OCI-LY7 (cell line): Measurements from ENCODE around the gene EXOG. TPM values are rescaled to one million over a fixed set of nuclear protein-coding genes. Genes with fewer than 3 reads are reported as not detected.

Experiments used
- BruUV-seq: library from RNA; stranded (reverse); fragments of 400-500 nt; replicated peaks from 2 replicates; lab custom pipeline; 2021; lab: Mats Ljungman, UMichigan
- CTCF ChIA-PET: fragments of 300-600 bp; sonication (Branson Sonifier 250); formaldehyde crosslinking; loops from one replicate; lab custom pipeline; 2022; ENCODE audit warnings: antibody characterized with exemption; ENCODE audit not compliant: unreplicated experiment; lab: Charles Lee
- POLR2A ChIA-PET: fragments of 300-600 bp; sonication (Branson Sonifier 250); formaldehyde crosslinking; loops from one replicate; lab custom pipeline; 2022; ENCODE audit warnings: antibody characterized with exemption; lab: Charles Lee
- DNase-seq: peaks from one replicate; pipeline ENCODE4 v3.0.0-alpha.2; 2015; ENCODE audit warnings: low spot score
- H2AFZ ChIP-seq: fragments of 200-600 bp; sonication (generic), shearing (Covaris generic); 2 replicates; pipeline ENCODE4 v1.6.1; 2014; ENCODE audit warnings: mild to moderate bottlenecking, antibody characterized with exemption, low read length, moderate library complexity
- H3K27ac ChIP-seq: fragments of 200-600 bp; sonication (generic); 2 replicates; pipeline ENCODE4 v1.5.1; 2014; ENCODE audit warnings: mixed run types, low read depth, mild to moderate bottlenecking, moderate library complexity, low read length, inconsistent platforms; ENCODE audit not compliant: poor library complexity, severe bottlenecking
- H3K36me3 ChIP-seq: fragments of 200-600 bp; sonication (generic); 2 replicates; pipeline ENCODE4 v1.6.1; 2014; ENCODE audit warnings: mild to moderate bottlenecking, antibody characterized with exemption, low read length, moderate library complexity, mixed read lengths; ENCODE audit not compliant: insufficient read depth
- H3K4me1 ChIP-seq: fragments of 200-600 bp; sonication (generic); 2 replicates; pipeline ENCODE4 v1.5.1; 2014; ENCODE audit warnings: mild to moderate bottlenecking, low read length; ENCODE audit not compliant: insufficient read depth, poor library complexity, severe bottlenecking
- H3K4me2 ChIP-seq: fragments of 200-600 bp; sonication (generic); 2 replicates; pipeline ENCODE4 v1.6.1; 2014; ENCODE audit warnings: mild to moderate bottlenecking, low read length
- H3K4me3 ChIP-seq: fragments of 200-600 bp; sonication (generic); 2 replicates; pipeline ENCODE4 v1.5.1; 2014; ENCODE audit warnings: mild to moderate bottlenecking, low read depth, low read length; ENCODE audit not compliant: poor library complexity, severe bottlenecking
- H3K79me2 ChIP-seq: fragments of 200-600 bp; sonication (generic); 2 replicates; pipeline ENCODE4 v1.6.1; 2016; ENCODE audit warnings: low read depth, mild to moderate bottlenecking, low read length, moderate library complexity, mixed read lengths; ENCODE audit not compliant: insufficient read depth
- H3K9me2 ChIP-seq: fragments of 200-600 bp; sonication (generic); 2 replicates; pipeline ENCODE4 v1.6.1; 2016; ENCODE audit warnings: mild to moderate bottlenecking, low read length, mixed read lengths; ENCODE audit not compliant: insufficient read depth
- H3K9me3 ChIP-seq: fragments of 200-600 bp; sonication (generic); 2 replicates; pipeline ENCODE4 v1.6.1; 2014; ENCODE audit warnings: mild to moderate bottlenecking, mixed run types, low read length, mixed read lengths
- H4K20me1 ChIP-seq: fragments of 200-600 bp; sonication (generic); 2 replicates; pipeline ENCODE4 v1.6.1; 2014; ENCODE audit warnings: mild to moderate bottlenecking, antibody characterized with exemption, low read length, moderate library complexity, mixed read lengths; ENCODE audit not compliant: insufficient read depth
- EZH2phosphoT487 ChIP-seq: fragments of 200-600 bp; sonication (generic); IDR thresholded peaks from 2 replicates; pipeline ENCODE4 v1.6.1; 2018; ENCODE audit warnings: low read depth, borderline replicate concordance, mild to moderate bottlenecking, mixed run types, antibody characterized with exemption, low read length, moderate library complexity, mixed read lengths
- intact Hi-C: fragments of 100-400 bp; cut with micrococcal nuclease; formaldehyde crosslinking; loops from one replicate; pipeline ENCODE4 v1.10.0; 2022; ENCODE audit not compliant: unreplicated experiment
- total RNA-seq, 2 experiments: library from RNA; depleted of rRNA in 1 of 2; stranded (reverse); fragments of >200 nt in 1 of 2; shearing (Covaris generic) in 1 of 2; gene quantifications; 2 replicates each; pipeline ENCODE4 v1.2.3, GENCODE V29; 2014 to 2022
- TF ChIP-seq, protein P1 (sequence below): fragments of 200-600 bp; sonication (generic); conservative IDR thresholded peaks from 2 replicates; pipeline ENCODE4 v1.5.1; 2014; ENCODE audit warnings: mild to moderate bottlenecking, antibody characterized with exemption, low read length, moderate library complexity, mixed read lengths

EXOG gene
- total RNA-seq, 2 experiments from 2014 or later = 30.7 to 41.2 TPM

DNA sequence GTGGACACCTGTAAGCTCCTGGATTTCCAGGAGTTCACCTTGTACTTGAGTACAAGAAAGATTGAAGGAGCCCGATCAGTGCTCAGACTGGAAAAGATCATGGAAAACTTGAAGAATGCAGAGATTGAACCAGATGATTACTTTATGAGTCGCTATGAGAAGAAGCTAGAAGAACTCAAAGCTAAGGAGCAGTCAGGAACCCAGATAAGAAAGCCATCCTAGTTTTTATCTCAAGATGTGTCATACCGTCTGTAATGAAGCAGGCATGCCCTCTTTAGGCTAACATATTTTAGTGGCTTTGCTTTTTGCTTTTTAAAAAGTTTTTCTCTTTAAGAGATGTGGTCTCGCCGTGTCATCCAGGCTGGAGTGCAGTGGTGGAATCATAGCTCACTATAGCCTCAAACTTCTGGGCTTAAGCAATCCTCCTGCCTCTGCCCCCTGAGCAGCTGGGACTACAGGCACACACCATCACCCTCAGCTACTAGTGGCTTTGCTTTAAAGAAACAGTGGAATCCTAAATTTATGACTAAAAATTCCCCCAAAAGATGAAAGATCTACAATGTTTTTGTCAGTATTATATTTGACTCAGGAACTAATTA lies 28.1 kb downstream of the EXOG start:
- POLR2A ChIA-PET = interaction anchor here (2.1 kb wide), 1 partner anchor 14 kb away, joined by 5 read pairs; no protein-coding TSS in a partner anchor
- H3K4me2 ChIP-seq = no peak overlapping the region
- H4K20me1 ChIP-seq = no peaks in the 10 kb centered on the region
- H3K79me2 ChIP-seq = no peaks in the 10 kb centered on the region
- DNase-seq = no peak
- TSS peak; percentile 54 for BruUV-seq
- no peaks in the 10 kb centered on the region for H3K9me2 ChIP-seq
- H3K27ac ChIP-seq = no peak overlapping the region
- H3K4me3 ChIP-seq = no peak overlapping the region
- TF ChIP-seq EZH2phosphoT487 = no peak
- TF ChIP-seq, protein P1, sequence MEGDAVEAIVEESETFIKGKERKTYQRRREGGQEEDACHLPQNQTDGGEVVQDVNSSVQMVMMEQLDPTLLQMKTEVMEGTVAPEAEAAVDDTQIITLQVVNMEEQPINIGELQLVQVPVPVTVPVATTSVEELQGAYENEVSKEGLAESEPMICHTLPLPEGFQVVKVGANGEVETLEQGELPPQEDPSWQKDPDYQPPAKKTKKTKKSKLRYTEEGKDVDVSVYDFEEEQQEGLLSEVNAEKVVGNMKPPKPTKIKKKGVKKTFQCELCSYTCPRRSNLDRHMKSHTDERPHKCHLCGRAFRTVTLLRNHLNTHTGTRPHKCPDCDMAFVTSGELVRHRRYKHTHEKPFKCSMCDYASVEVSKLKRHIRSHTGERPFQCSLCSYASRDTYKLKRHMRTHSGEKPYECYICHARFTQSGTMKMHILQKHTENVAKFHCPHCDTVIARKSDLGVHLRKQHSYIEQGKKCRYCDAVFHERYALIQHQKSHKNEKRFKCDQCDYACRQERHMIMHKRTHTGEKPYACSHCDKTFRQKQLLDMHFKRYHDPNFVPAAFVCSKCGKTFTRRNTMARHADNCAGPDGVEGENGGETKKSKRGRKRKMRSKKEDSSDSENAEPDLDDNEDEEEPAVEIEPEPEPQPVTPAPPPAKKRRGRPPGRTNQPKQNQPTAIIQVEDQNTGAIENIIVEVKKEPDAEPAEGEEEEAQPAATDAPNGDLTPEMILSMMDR = no peak
- no peaks in the 10 kb centered on the region for H3K4me1 ChIP-seq
- peaks cover 68% of the 10 kb centered on the region for H3K36me3 ChIP-seq
- CTCF ChIA-PET = interaction anchor here (0.6 kb wide), 1 partner anchor 44 kb away, joined by 3 read pairs; no protein-coding TSS in a partner anchor
- intact Hi-C loops = loop anchor here (5.0 kb wide), 1 partner anchor 473 kb away; no protein-coding TSS in a partner anchor
- H3K9me3 ChIP-seq = no peaks in the 10 kb centered on the region
- H2AFZ ChIP-seq = no peak overlapping the region

DNA sequence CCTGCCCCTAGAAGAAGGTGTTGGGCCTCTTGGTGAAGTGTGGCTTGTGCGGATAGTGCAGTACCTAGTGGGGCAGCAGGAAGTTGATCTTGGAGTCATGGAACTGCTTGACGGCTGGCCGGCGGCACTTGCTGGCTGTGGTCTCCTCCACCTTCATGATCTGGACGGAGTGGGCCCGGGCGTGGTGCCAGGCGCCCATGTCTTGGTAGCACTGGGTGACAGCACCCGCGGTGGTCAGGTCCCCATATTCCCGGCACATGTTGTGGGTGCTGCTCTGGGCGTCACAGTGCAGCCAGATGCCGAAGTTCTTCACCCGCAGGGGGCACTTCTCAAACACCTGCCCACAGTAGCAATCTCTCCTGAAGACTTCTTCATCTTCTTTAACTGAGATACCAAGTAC lies 30.7 kb downstream of the EXOG start:
- Histone ChIP-seq H3K4me1 (no peaks in the 10 kb centered on the region), H4K20me1 (no peaks in the 10 kb centered on the region), H3K9me2 (no peaks in the 10 kb centered on the region), H3K79me2 (no peaks in the 10 kb centered on the region), H3K36me3 (peaks cover 54% of the 10 kb centered on the region), H3K27ac (no peak overlapping the region), H3K9me3 (no peaks in the 10 kb centered on the region), H3K4me3 (no peak overlapping the region), H2AFZ (no peak overlapping the region), H3K4me2 (no peak overlapping the region)
- POLR2A ChIA-PET = interaction anchor here (0.7 kb wide), 1 partner anchor 682 kb away, joined by 5 read pairs; no protein-coding TSS in a partner anchor
- no peak for DNase-seq
- BruUV-seq = no TSS peak
- TF ChIP-seq EZH2phosphoT487 = no peak
- TF ChIP-seq, protein P1 = no peak
- intact Hi-C loops = no loop called here
- CTCF ChIA-PET = no interaction called here

DNA sequence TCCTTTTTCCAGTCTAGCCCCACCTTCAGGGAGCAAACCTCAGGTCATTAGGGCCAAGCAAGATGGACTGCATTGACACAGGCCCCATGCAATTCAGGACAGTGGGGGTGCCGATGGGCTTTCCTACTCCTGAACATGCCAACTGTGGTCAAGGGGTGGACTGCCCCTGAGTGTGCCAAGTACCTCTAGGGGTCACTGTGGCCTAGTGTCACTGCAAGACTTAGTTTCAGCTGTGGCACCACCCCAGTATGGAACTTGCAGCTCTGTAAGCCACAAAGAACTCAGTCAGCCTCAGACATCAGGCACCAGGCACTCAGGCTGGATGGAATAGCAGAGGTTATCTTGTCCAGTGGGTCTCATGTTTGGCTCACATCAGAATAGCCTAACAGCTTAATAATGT lies 32.3 kb downstream of the EXOG start:
- Histone ChIP-seq H2AFZ (no peak overlapping the region), H3K27ac (no peak overlapping the region), H3K4me1 (no peaks in the 10 kb centered on the region), H4K20me1 (no peaks in the 10 kb centered on the region), H3K9me2 (no peaks in the 10 kb centered on the region), H3K9me3 (no peaks in the 10 kb centered on the region), H3K4me3 (no peak overlapping the region), H3K36me3 (peaks cover 42% of the 10 kb centered on the region), H3K79me2 (no peaks in the 10 kb centered on the region), H3K4me2 (no peak overlapping the region)
- TF ChIP-seq EZH2phosphoT487 = no peak
- TF ChIP-seq, protein P1 = peak; percentile 38
- BruUV-seq = no TSS peak
- DNase-seq = peak; percentile 4
- intact Hi-C loops = no loop called here
- POLR2A ChIA-PET = interaction anchor here (1.0 kb wide), 1 partner anchor 8 kb away, joined by 3 read pairs; no protein-coding TSS in a partner anchor
- CTCF ChIA-PET = no interaction called here
